Esophagus (tissue), 2 donors: Measurements from ENCODE around the gene GPATCH8. TPM values are rescaled to one million over a fixed set of nuclear protein-coding genes. Genes with fewer than 3 reads are reported as not detected.

Experiments
- H3K27ac ChIP-seq, 2 donors: one replicate each; pipeline ENCODE4 v1.5.1; 2013; ENCODE audit warnings: low read depth in 2 of 2, mild to moderate bottlenecking in 2 of 2, inconsistent platforms in 1 of 2, low read length in 1 of 2, moderate library complexity in 1 of 2
- H3K27me3 ChIP-seq, 2 donors: one replicate each; pipeline ENCODE4 v1.6.1; 2013; ENCODE audit warnings: low read length in 2 of 2, control low read depth in 1 of 2, mild to moderate bottlenecking in 1 of 2; ENCODE audit not compliant: insufficient read depth in 2 of 2, control insufficient read depth in 1 of 2
- H3K36me3 ChIP-seq, 2 donors: one replicate each; pipeline ENCODE4 v1.6.1; 2013; ENCODE audit warnings: low read length in 1 of 2; ENCODE audit not compliant: control insufficient read depth in 2 of 2, insufficient read depth in 2 of 2
- H3K4me1 ChIP-seq, 2 donors: one replicate each; pipeline ENCODE4 v1.6.1; 2013; ENCODE audit warnings: low read length in 1 of 2; ENCODE audit not compliant: control insufficient read depth in 2 of 2, insufficient read depth in 2 of 2
- H3K4me3 ChIP-seq, 2 donors: one replicate each; pipeline ENCODE4 v1.5.1; 2013; ENCODE audit warnings: low read length in 2 of 2, mild to moderate bottlenecking in 2 of 2, low read depth in 1 of 2, moderate library complexity in 1 of 2
- H3K9me3 ChIP-seq, 2 donors: one replicate each; pipeline ENCODE4 v1.6.1; 2013; ENCODE audit warnings: mild to moderate bottlenecking in 2 of 2, low read depth in 1 of 2, low read length in 1 of 2, moderate library complexity in 1 of 2; ENCODE audit not compliant: control insufficient read depth in 2 of 2, insufficient read depth in 1 of 2
- WGBS, 2 donors: extraction: QIAGEN DNeasy Blood & Tissue Kit; methylation state at CpG; one replicate each; pipeline ENCODE4 v1.1.7; 2013; 5-methylcytosine and 5-hydroxymethylcytosine counted together
- polyA plus RNA-seq, 2 donors: library from polyadenylated mRNA; stranded (reverse); fragments of 200-250 nt; gene quantifications; one replicate each; pipeline ENCODE4 v1.2.3, GENCODE V29; 2013
- donor health status: healthy with polysubstance abuse.
- donor health status: Bipolar disorder and iron deficiency.

Gene GPATCH8
- polyA plus RNA-seq, 2 donors = 7.9 to 12.8 TPM

DNA sequence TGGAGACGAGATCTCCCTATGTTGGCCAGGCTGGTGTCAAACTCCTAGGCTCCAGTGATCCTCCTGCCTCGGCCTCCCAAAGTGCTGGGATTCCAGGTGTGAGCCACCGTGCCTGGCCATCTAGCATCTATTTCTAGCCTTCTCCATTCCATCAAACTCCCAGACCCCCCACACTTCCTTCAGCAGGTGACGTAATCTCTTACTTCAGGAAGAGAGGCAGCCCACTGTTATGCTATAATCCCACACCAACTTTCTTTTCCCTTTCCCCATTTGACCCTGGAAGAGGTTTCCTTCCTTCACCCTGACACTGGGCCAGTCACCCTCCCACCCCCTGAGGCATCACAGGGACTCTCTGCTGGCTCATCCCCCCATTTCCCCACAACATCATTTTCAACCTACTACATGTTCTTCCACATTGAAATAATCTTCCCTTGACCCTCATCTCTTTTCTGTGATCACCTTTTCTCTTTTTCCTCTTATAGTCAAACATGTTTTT lies 121.3 kb downstream of the GPATCH8 start:
- peaks cover 5 to 7% of the 10 kb centered on the region in 2 donors for H3K4me1 ChIP-seq
- H3K9me3 ChIP-seq = no peaks in the 10 kb centered on the region
- 80 to 81% methylated on average over 4 of the region's 4 CpGs for WGBS, 2 donors
- no peaks in the 10 kb centered on the region for H3K27me3 ChIP-seq
- no peaks in the 10 kb centered on the region for H3K36me3 ChIP-seq
- no peak overlapping the region for H3K27ac ChIP-seq
- H3K4me3 ChIP-seq = no peak overlapping the region

DNA sequence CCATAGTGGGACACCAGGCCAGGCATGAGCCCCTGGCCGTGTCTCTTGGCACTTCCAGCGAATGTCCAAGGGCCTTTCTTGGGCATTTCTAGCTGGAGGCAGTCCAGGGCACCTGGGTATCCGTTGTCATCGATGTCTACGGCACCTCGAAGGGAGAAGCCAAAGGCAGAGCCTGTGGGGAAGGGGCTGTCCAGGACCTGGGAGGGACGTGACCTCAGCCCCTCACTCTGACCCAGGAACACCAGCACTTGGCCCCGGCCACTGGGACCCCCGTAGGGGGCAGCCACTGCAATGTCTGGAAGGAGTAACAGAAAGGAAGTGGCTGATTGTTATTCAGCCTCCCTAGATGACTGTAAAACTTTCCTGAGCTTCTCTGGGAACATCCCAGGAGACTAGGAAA lies 122.4 kb downstream of the GPATCH8 start:
- no peaks in the 10 kb centered on the region for H3K36me3 ChIP-seq

DNA sequence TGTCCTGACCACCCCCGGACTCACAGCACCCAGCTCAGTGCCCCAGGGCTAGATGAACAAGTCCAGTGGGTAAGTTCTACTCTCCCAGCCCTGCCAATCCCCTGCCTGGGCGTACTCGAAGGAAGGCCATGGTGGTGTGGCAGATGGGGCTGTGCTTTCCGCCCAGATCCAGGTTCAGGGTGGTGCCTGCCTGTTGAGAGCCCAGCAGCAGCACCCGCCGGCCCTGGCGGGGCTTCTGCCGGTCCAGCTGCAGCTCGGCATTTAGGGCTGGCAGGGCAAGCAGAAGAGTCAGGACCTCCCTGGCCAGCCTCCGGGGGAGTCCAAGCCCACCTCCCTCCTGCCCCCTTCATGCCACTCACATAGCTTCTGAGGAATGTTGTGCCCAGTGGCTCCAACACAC lies 123.3 kb downstream of the GPATCH8 start:
- WGBS, 2 donors = 86 to 90% methylated on average over 10 of the region's 10 CpGs

More for the DNA sequence above, 122.4 kb downstream of the GPATCH8 start:
- H3K4me1 ChIP-seq = peaks cover 1 to 2% of the 10 kb centered on the region in 2 donors
- no peak overlapping the region for H3K4me3 ChIP-seq
- H3K9me3 ChIP-seq = no peaks in the 10 kb centered on the region
- H3K27me3 ChIP-seq = no peaks in the 10 kb centered on the region
- no peak overlapping the region for H3K27ac ChIP-seq
- 76 to 77% methylated on average over 9 of the region's 9 CpGs for WGBS, 2 donors

DNA sequence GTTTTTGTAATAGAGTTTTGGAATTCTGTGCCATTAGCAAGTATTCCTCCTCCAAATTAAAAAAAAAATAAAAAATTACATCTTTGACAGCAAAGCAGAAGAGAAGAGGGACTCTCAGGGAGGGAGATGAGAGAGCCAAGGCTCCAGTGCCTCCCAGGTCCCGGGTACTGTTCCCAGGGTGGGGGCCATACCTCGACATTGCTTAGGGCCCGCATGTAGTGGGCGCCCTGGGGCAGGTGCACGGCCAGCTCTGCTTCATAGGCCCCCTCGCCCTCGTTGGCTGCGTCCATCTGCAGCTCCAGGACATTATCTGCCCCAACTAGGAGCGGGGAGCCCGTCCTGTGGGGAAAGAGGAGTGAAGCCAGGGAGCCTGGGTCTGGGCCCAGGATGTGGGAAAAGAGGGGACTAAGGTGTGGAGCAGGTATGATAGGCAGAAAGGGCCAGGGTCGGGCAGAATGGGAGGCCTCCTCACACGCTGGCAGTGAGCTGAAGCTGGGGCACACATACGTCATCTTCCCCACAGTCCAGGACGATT lies 125.0 kb downstream of the GPATCH8 start:
- Histone ChIP-seq H3K36me3 (no peaks in the 10 kb centered on the region), H3K4me1 (peaks cover 4 to 6% of the 10 kb centered on the region in 2 donors), H3K4me3 (no peak overlapping the region), H3K9me3 (no peaks in the 10 kb centered on the region), H3K27ac (no peak overlapping the region), H3K27me3 (no peaks in the 10 kb centered on the region)
- 84 to 86% methylated on average over 14 of the region's 14 CpGs for WGBS, 2 donors

More for the DNA sequence above, 123.3 kb downstream of the GPATCH8 start:
- Histone ChIP-seq H3K27ac (no peak overlapping the region), H3K36me3 (no peaks in the 10 kb centered on the region), H3K27me3 (no peaks in the 10 kb centered on the region), H3K4me1 (peaks cover 0 to 4% of the 10 kb centered on the region in 2 donors), H3K9me3 (no peaks in the 10 kb centered on the region), H3K4me3 (no peak overlapping the region)

DNA sequence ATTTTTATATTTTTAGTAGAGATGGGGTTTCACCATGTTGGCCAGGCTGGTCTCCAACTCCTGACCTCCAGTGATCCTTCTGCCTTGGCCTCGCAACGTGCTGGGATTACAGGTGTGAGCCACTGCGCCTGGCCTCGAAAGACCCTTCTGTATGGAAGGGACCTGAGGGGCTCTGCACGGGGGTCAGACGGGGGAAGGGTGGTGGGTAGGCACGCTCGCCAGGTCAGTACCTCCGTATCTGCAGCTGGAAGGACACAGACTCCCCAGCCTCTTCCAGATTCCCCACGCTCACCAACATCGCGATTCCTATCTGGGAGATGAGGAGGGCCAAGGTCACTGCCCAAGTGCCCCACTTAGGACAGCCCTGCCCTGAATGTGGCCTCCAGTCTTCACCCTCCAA lies 126.4 kb downstream of the GPATCH8 start:
- Histone ChIP-seq H3K9me3 (no peaks in the 10 kb centered on the region), H3K4me3 (no peak overlapping the region), H3K27ac (no peak overlapping the region), H3K27me3 (no peaks in the 10 kb centered on the region), H3K4me1 (peaks cover 4 to 6% of the 10 kb centered on the region in 2 donors), H3K36me3 (no peaks in the 10 kb centered on the region)
- WGBS, 2 donors = 85 to 90% methylated on average over 12 of the region's 12 CpGs

- Histone ChIP-seq H3K9me3 (no peaks in the 10 kb centered on the region), H3K27ac (no peak overlapping the region), H3K4me3 (no peak overlapping the region), H3K27me3 (no peaks in the 10 kb centered on the region), H3K4me1 (peaks cover 4 to 6% of the 10 kb centered on the region in 2 donors), H3K36me3 (no peaks in the 10 kb centered on the region)
- 16 to 17% methylated on average over 5 of the region's 5 CpGs for WGBS, 2 donors
Measured at GRCh38 chr17:44376124-44376523, 127.1 kb downstream of the GPATCH8 start.

DNA sequence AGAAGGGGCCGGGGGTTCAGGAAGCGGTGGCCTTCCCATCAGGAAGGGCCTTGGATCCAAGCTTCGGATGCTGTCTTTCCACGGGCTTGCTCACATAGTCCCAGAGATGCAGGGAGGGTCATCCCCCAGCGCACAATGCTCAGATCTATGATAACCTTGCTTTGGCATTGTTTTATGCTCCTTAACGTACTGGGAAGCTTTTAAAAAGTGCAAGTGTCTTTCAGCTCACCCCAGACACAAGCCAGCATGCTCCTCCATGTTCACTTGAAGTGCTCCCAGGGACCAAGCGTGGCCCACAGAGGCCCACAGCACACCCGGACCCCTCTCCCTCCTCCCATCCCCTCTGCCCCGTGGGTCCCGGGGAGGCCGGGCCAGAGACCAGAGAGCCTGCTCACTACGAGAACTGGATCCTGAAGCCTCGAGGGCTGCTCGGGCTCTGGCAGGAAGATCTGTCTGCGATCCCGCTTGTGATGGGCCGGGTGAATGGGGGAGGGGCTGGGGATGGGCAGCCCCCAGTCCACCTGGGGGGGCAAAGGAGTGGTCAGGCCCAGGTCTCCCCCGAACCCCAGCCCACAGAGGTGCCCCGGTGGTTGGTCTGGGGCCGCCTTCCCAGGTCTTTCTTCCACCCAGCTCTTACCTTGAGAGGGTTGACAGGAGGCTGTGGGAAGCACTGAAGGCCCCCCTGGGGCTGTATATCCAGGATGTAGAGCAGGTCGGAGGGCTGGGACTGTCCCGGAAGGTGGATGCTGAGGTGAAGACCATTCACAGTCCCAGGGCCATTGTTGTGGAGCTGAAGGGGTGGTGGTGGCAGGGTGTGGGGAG lies 127.8 kb downstream of the GPATCH8 start:
- WGBS, 2 donors = 39 to 50% methylated on average over 22 of the region's 22 CpGs
- Histone ChIP-seq H3K36me3 (no peaks in the 10 kb centered on the region), H3K4me3 (no peak overlapping the region), H3K27me3 (no peaks in the 10 kb centered on the region), H3K4me1 (peaks cover 4 to 6% of the 10 kb centered on the region in 2 donors), H3K27ac (no peak overlapping the region), H3K9me3 (no peaks in the 10 kb centered on the region)

DNA sequence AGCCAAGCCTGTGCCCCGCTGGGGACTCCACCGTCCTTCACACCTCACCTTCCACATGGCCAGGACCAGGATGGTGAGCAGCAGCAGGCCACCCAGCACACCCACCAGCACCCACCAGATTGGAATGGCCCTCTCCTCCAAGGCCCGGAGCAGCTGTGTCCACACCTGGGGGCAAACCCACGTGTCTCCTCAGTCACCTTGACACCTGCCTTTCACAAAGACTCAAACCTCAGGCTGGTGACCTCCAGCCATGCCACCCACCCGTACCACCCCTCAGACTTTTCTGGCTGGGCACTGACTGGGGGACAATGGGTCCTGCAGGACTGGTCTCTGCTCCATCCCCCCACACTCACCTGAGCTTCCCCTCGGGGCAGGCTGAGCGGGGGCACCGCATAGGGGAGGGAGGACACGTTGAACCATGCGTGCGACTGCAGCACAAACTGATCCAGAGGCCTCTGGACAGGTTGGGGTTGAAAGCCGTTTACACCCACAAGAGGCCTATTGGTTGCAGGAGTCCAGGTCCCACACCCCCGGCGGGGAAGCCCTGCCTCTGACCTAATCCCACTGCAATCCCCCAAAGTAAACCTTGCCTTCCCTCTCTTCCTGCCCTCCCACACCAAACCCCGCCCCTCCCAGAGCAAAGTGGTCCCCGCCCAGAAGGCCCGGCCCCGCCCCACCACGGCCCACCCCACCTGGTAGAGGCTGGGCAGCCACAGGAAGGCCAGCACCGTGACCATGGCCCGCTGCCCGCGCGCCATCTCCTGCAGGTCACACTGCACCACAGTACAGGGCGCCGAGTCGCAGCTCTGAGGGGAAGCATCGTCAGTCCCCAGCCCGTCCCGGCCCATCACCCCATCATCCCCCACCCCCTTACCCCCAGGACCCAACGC lies 128.7 kb downstream of the GPATCH8 start:
- Histone ChIP-seq H3K4me3 (no peak overlapping the region), H3K36me3 (no peaks in the 10 kb centered on the region), H3K27me3 (no peaks in the 10 kb centered on the region), H3K4me1 (peaks cover 4 to 6% of the 10 kb centered on the region in 2 donors), H3K27ac (no peak overlapping the region), H3K9me3 (no peaks in the 10 kb centered on the region)
- WGBS, 2 donors = 32 to 36% methylated on average over 28 to 31 of the region's 31 CpGs

DNA sequence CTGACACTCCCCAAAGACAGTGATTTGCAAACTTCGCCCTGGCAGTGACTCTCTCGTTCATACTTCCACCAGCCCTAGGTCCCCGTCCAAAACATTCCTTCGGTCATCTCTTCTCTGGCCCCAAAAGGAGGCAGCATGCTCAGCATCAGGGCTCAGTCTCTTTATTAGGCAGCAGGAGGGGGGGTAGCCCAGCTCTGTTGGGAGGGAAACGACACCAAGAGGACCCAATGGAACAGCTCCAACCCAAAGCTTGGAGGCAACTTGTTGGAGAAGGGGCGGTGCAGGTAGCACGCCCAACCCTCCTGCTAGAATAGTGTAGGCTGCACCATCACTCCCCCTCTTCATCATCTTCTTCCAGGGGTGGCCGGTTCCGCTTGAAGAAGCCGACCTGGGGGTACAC lies 131.2 kb downstream of the GPATCH8 start:
- Histone ChIP-seq H3K27me3 (no peaks in the 10 kb centered on the region), H3K4me1 (peaks cover 4 to 6% of the 10 kb centered on the region in 2 donors), H3K27ac (no peak overlapping the region), H3K36me3 (no peaks in the 10 kb centered on the region), H3K4me3 (no peak overlapping the region), H3K9me3 (no peaks in the 10 kb centered on the region)
- WGBS, 2 donors = 70 to 74% methylated on average over 10 of the region's 10 CpGs
